Right lobe of liver (tissue), 6 donors: ENCODE measurements around the gene SIGMAR1. TPM values are rescaled to one million over a fixed set of nuclear protein-coding genes. Genes with fewer than 3 reads are reported as not detected.
A peak's percentile ranks its signal among the peaks of the same experiment; 100 is the strongest.

Experiments used
- ATAC-seq, 4 donors: fragments of 200-7000 bp; cut with Tn5 transposase; one replicate each; pipeline ENCODE4 v1.9.1; 2020; ENCODE audit warnings: mild to moderate bottlenecking in 4 of 4, moderate library complexity in 4 of 4
- DNase-seq, 3 donors: peaks; one replicate each; pipeline ENCODE4 v3.0.0-alpha.2; 2020
- H3K27ac ChIP-seq, 3 donors: fragments of 200-600 bp; one replicate each; pipeline ENCODE4 v1.8.0; 2022
- H3K27me3 ChIP-seq, 2 donors: fragments of 200-600 bp; one replicate each; pipeline ENCODE4 v1.8.0; 2022
- H3K36me3 ChIP-seq, 4 donors: fragments of 200-600 bp; sonication (generic) in 1 of 4; one replicate each; pipeline versions ENCODE4 v1.5.1 to v1.8.0; 2017 to 2022; ENCODE audit warnings: control low read depth in 1 of 4
- H3K4me1 ChIP-seq, 4 donors: fragments of 200-600 bp; sonication (generic) in 1 of 4; one replicate each; pipeline versions ENCODE4 v1.5.1 to v1.8.0; 2017 to 2022; ENCODE audit warnings: control low read depth in 1 of 4
- H3K4me3 ChIP-seq, 3 donors: fragments of 200-600 bp; one replicate each; pipeline ENCODE4 v1.8.0; 2022
- H3K9me3 ChIP-seq, 4 donors: fragments of 200-600 bp; sonication (generic) in 1 of 4; one replicate each; pipeline versions ENCODE4 v1.5.1 to v1.8.0; 2017 to 2022; ENCODE audit warnings: control low read depth in 1 of 4
- POLR2A ChIP-seq: fragments of 450-650 bp; IDR thresholded peaks from one replicate; pipeline ENCODE4 v1.6.1; 2017; ENCODE audit warnings: antibody characterized with exemption, mild to moderate bottlenecking
- WGBS: methylation state at CpG from one replicate; pipeline ENCODE4 v1.1.6; 2018; ENCODE audit warnings: low coverage, low lambda C conversion rate; ENCODE audit not compliant: insufficient coverage; ENCODE audit errors: missing lambda C conversion rate; 5-methylcytosine and 5-hydroxymethylcytosine counted together
- intact Hi-C, 2 donors: fragments of 100-400 bp; cut with DNase I; formaldehyde crosslinking; loops; one replicate each; pipeline versions ENCODE4 v1.11.2 to v1.14.1; 2022
- total RNA-seq, 6 experiments: library from RNA; depleted of rRNA in 2 of 6; stranded (reverse); fragments of >200 nt in 2 of 6; fragmentation: NEBNext Ultra II Directional in 3 of 6; extraction: Animal tissue kit (Norgen Biotek cat#: 25700) in 3 of 6; gene quantifications; one replicate each; pipeline versions ENCODE4 v1.1.0 to v1.2.4, GENCODE V29; 2016 to 2023
- TF ChIP-seq, protein P1 (sequence below), 4 donors: fragments of 200-600 bp in 3 of 4; fragments of 450-650 bp in 1 of 4; IDR thresholded peaks; one replicate each; pipeline versions ENCODE4 v1.5.1 to v1.8.0; 2016 to 2022; ENCODE audit warnings: antibody characterized with exemption in 4 of 4, mild to moderate bottlenecking in 2 of 4
- donor health status: DM: no; HTN: yes; CAD: no.
- donor health status: DM: no; HTN: no; CAD: no.
- donor health status: DM: no; HTN: no; CAD: no.
- donor health status: DM: no; HTN: yes; CAD: no.
- donor health status: DM: no; HTN: yes; CAD: no.

Gene SIGMAR1
- total RNA-seq, 6 experiments from 2014 or later = 69.3 to 237 (median 123) TPM

DNA sequence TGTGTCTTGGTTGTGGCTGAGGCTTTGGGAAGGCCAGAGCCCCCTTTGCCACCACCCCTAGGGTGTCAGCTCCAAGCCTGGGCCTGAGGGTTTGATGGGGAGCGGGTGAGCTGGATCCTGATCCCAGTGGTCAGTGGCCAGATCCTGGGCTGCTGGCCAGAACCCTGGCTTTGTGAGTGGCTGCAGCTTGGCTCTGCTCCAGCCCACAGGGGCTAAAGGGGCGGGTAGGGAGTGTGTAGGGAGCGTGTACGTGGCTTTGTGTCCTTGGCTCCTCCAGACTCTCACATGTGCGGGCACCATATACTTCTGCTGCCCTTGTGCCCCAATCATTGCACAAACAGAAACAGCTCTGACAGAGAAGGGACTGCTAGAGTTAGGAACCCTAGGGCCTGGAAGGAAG, 13.2 kb upstream of the SIGMAR1 start:
- Histone ChIP-seq H3K4me1 (peaks cover 0 to 50% (median 22%) of the 10 kb centered on the region in 4 donors), H3K27me3 (no peaks in the 10 kb centered on the region), H3K36me3 (peaks cover 0 to 17% (median 9%) of the 10 kb centered on the region in 4 donors), H3K9me3 (no peaks in the 10 kb centered on the region), H3K27ac (peak overlapping the region in 2 of 3 donors; percentile 18 to 77), H3K4me3 (peak overlapping the region in 1 of 3 donors; percentile 59)
- no peak for TF ChIP-seq POLR2A
- TF ChIP-seq, protein P1, sequence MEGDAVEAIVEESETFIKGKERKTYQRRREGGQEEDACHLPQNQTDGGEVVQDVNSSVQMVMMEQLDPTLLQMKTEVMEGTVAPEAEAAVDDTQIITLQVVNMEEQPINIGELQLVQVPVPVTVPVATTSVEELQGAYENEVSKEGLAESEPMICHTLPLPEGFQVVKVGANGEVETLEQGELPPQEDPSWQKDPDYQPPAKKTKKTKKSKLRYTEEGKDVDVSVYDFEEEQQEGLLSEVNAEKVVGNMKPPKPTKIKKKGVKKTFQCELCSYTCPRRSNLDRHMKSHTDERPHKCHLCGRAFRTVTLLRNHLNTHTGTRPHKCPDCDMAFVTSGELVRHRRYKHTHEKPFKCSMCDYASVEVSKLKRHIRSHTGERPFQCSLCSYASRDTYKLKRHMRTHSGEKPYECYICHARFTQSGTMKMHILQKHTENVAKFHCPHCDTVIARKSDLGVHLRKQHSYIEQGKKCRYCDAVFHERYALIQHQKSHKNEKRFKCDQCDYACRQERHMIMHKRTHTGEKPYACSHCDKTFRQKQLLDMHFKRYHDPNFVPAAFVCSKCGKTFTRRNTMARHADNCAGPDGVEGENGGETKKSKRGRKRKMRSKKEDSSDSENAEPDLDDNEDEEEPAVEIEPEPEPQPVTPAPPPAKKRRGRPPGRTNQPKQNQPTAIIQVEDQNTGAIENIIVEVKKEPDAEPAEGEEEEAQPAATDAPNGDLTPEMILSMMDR (IDR thresholded peaks at IDR 0.05) = no peak
- WGBS = 0% methylated on average over 2 of the region's 5 CpGs
- ATAC-seq = peak in 1 of 4 donors; percentile 0
- peak; percentile 57 to 83 (median 76) for DNase-seq
- intact Hi-C loops = no loop called here

DNA sequence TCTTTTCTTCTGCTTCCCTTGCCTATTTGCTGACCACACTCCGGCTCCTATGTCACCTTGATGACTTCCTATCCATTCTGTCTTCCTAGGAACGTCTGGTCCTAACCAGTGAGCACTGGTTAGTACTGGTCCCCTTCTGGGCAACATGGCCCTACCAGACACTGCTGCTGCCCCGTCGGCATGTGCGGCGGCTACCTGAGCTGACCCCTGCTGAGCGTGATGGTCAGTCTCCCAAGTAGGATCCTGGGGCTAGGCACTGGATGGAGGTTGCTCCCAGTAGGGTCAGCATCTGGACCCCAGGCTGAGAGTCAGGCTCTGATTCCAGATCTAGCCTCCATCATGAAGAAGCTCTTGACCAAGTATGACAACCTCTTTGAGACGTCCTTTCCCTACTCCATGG, 11.1 kb upstream of the SIGMAR1 start:
- WGBS = 81% methylated on average over 5 of the region's 8 CpGs
- H3K27me3 ChIP-seq = no peaks in the 10 kb centered on the region
- H3K4me3 ChIP-seq = no peak overlapping the region
- DNase-seq (no peak), ATAC-seq (no peak)
- no peak overlapping the region for H3K27ac ChIP-seq
- peaks cover 0 to 17% (median 9%) of the 10 kb centered on the region in 4 donors for H3K36me3 ChIP-seq
- no peaks in the 10 kb centered on the region for H3K9me3 ChIP-seq
- peaks cover 0 to 70% (median 30%) of the 10 kb centered on the region in 4 donors for H3K4me1 ChIP-seq
- intact Hi-C loops = no loop called here
- TF ChIP-seq, protein P1 (IDR thresholded peaks at IDR 0.05) = no peak
- no peak for TF ChIP-seq POLR2A

DNA sequence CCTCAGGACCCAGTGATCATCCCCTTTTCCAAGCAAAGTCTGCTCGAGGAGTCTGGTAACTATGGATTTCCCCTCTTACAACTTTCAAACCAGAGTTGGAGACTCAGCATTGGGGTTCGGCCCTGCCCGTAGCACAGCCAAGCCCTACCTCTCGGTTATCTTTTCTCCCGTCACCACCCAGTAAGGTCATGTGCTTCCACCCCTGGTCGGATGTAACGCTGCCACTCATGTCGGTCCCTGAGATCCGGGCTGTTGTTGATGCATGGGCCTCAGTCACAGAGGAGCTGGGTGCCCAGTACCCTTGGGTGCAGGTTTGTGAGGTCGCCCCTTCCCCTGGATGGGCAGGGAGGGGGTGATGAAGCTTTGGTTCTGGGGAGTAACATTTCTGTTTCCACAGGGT, 10.1 kb upstream of the SIGMAR1 start:
- peak overlapping the region; percentile 64 to 95 (median 74) for H3K4me3 ChIP-seq
- no peaks in the 10 kb centered on the region for H3K27me3 ChIP-seq
- DNase-seq (no peak), ATAC-seq (no peak)
- TF ChIP-seq POLR2A = no peak
- TF ChIP-seq, protein P1 (IDR thresholded peaks at IDR 0.05) = no peak
- WGBS = 20% methylated on average over 9 of the region's 10 CpGs
- peak overlapping the region; percentile 70 to 87 (median 83) for H3K27ac ChIP-seq
- H3K4me1 ChIP-seq = peaks cover 0 to 65% (median 26%) of the 10 kb centered on the region in 4 donors
- H3K9me3 ChIP-seq = no peaks in the 10 kb centered on the region
- intact Hi-C loops = no loop called here
- H3K36me3 ChIP-seq = peaks cover 0 to 17% (median 9%) of the 10 kb centered on the region in 4 donors

DNA sequence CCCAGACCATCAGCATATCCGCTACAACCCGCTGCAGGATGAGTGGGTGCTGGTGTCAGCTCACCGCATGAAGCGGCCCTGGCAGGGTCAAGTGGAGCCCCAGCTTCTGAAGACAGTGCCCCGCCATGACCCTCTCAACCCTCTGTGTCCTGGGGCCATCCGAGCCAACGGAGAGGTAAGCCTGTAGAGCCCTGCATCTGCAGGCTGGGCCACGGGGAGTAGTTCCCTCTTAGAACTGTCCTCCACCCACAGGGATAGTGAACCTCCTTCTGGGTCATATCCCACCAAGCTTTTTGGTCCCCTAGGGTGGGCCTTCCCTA, 9.5 kb upstream of the SIGMAR1 start:
- peak overlapping the region; percentile 70 to 87 (median 83) for H3K27ac ChIP-seq
- intact Hi-C loops = no loop called here
- no peaks in the 10 kb centered on the region for H3K9me3 ChIP-seq
- H3K36me3 ChIP-seq = peaks cover 0 to 17% (median 9%) of the 10 kb centered on the region in 4 donors
- WGBS = 0% methylated on average over 3 of the region's 8 CpGs
- peak overlapping the region; percentile 64 to 95 (median 74) for H3K4me3 ChIP-seq
- DNase-seq (no peak), ATAC-seq (no peak)
- H3K4me1 ChIP-seq = peaks cover 0 to 59% (median 23%) of the 10 kb centered on the region in 4 donors
- no peaks in the 10 kb centered on the region for H3K27me3 ChIP-seq
- TF ChIP-seq POLR2A = no peak
- TF ChIP-seq, protein P1 (IDR thresholded peaks at IDR 0.05) = no peak
